BE2C (cell line): ENCODE data around the gene LRBA.
"Not testable (repeated sequence)": the region's sequence is repeated elsewhere in the genome, so short reads cannot be mapped to it uniquely, and the experiment has no call there.

Source experiments
- DNase-seq: peaks from one replicate; pipeline ENCODE4 v3.0.0-alpha.2; 2020
- H3K27me3 ChIP-seq: fragments of 250-450 bp; sonication (Bioruptor Pico); 2 replicates; pipeline ENCODE4 v1.5.1; 2020; ENCODE audit warnings: mild to moderate bottlenecking
- H3K36me3 ChIP-seq: fragments of 250-450 bp; sonication (Bioruptor Pico); 2 replicates; pipeline ENCODE4 v1.5.1; 2020; ENCODE audit warnings: mild to moderate bottlenecking
- H3K4me1 ChIP-seq: fragments of 250-450 bp; sonication (Bioruptor Pico); 2 replicates; pipeline ENCODE4 v1.5.1; 2020
- H3K4me3 ChIP-seq: 2 replicates; pipeline ENCODE4 v1.5.1; 2011; ENCODE audit warnings: low read depth, low read length
- H3K9me3 ChIP-seq: fragments of 250-450 bp; sonication (Bioruptor Pico); 2 replicates; pipeline ENCODE4 v1.5.1; 2020
- CTCF ChIP-seq: IDR thresholded peaks from 2 replicates; pipeline ENCODE4 v1.5.1; 2012; ENCODE audit warnings: mild to moderate bottlenecking, low read depth, low read length

LRBA gene

GRCh38 chr4:150387981-150388380 lies 627.1 kb downstream of the LRBA start:
- Histone ChIP-seq H3K36me3 (peaks cover 35% of the 10 kb centered on the region), H3K27me3 (no peaks in the 10 kb centered on the region), H3K9me3 (no peaks in the 10 kb centered on the region), H3K4me1 (peaks cover 18% of the 10 kb centered on the region), H3K4me3 (no peak overlapping the region)
- no peak for TF ChIP-seq CTCF
- no peak for DNase-seq

GRCh38 chr4:150386415-150386814 lies 628.7 kb downstream of the LRBA start:
- DNase-seq, H3K9me3 ChIP-seq, H3K27me3 ChIP-seq, H3K4me3 ChIP-seq: not testable (repeated sequence)
- Histone ChIP-seq H3K36me3 (peaks cover 31% of the 10 kb centered on the region), H3K4me1 (peaks cover 18% of the 10 kb centered on the region)

GRCh38 chr4:150385606-150386005 lies 629.5 kb downstream of the LRBA start:
- Histone ChIP-seq H3K9me3 (no peaks in the 10 kb centered on the region), H3K27me3 (no peaks in the 10 kb centered on the region), H3K36me3 (peaks cover 26% of the 10 kb centered on the region), H3K4me1 (peaks cover 14% of the 10 kb centered on the region), H3K4me3 (no peak overlapping the region)
- no peak for TF ChIP-seq CTCF
- peak; percentile 76 for DNase-seq

- DNase-seq = no peak
- Histone ChIP-seq H3K9me3 (no peaks in the 10 kb centered on the region), H3K27me3 (no peaks in the 10 kb centered on the region), H3K4me1 (peaks cover 10% of the 10 kb centered on the region), H3K36me3 (peaks cover 28% of the 10 kb centered on the region), H3K4me3 (no peak overlapping the region)
- no peak for TF ChIP-seq CTCF
These were observed 630.8 kb downstream of the LRBA start for GRCh38 chr4:150384249-150384648.

GRCh38 chr4:150382028-150382427 lies 633.1 kb downstream of the LRBA start:
- Histone ChIP-seq H3K4me3 (no peak overlapping the region), H3K36me3 (peaks cover 16% of the 10 kb centered on the region), H3K9me3 (no peaks in the 10 kb centered on the region), H3K27me3 (no peaks in the 10 kb centered on the region), H3K4me1 (peaks cover 5% of the 10 kb centered on the region)
- no peak for DNase-seq
- TF ChIP-seq CTCF = no peak

GRCh38 chr4:150381609-150382008 lies 633.5 kb downstream of the LRBA start:
- DNase-seq = no peak
- Histone ChIP-seq H3K9me3 (no peaks in the 10 kb centered on the region), H3K4me3 (no peak overlapping the region), H3K36me3 (peaks cover 14% of the 10 kb centered on the region), H3K27me3 (no peaks in the 10 kb centered on the region), H3K4me1 (peaks cover 5% of the 10 kb centered on the region)
- no peak for TF ChIP-seq CTCF

GRCh38 chr4:150381036-150381435 lies 634.0 kb downstream of the LRBA start:
- Histone ChIP-seq H3K36me3 (peaks cover 12% of the 10 kb centered on the region), H3K4me3 (no peak overlapping the region), H3K4me1 (peaks cover 5% of the 10 kb centered on the region), H3K9me3 (no peaks in the 10 kb centered on the region), H3K27me3 (no peaks in the 10 kb centered on the region)
- DNase-seq = no peak
- no peak for TF ChIP-seq CTCF
